Measurements from ENCODE around the gene STK17B.
"Not testable (repeated sequence)": the region's sequence is repeated elsewhere in the genome, so short reads cannot be mapped to it uniquely, and the experiment has no call there.

STK17B gene

GRCh38 chr2:196171248-196171871, at the start of gene STK17B:
Gene STK17B (minus strand): TSS chr2:196171578. CDS start chr2:196163383, 8,195 bp downstream.
- peak; percentile 95 for DNase-seq (ENCODE audit: low read depth)

- no peak for DNase-seq (ENCODE audit: low read depth)
Observed at GRCh38 chr2:196220671-196221070, 49.3 kb upstream of the STK17B start.

GRCh38 chr2:196219671-196220070, 48.3 kb upstream of the STK17B start:
- DNase-seq (ENCODE audit: low read depth): no peak

GRCh38 chr2:196218106-196218505, 46.7 kb upstream of the STK17B start:
- DNase-seq (ENCODE audit: low read depth): no peak

GRCh38 chr2:196217116-196217515, 45.7 kb upstream of the STK17B start:
- no peak for DNase-seq (ENCODE audit: low read depth)

- DNase-seq (ENCODE audit: low read depth): no peak
Observed at GRCh38 chr2:196215376-196215775, 44.0 kb upstream of the STK17B start.

- no peak for DNase-seq (ENCODE audit: low read depth)
Observed at GRCh38 chr2:196214156-196214555, 42.8 kb upstream of the STK17B start.

GRCh38 chr2:196213252-196213980, 42.0 kb upstream of the STK17B start:
- DNase-seq (ENCODE audit: low read depth): no peak

GRCh38 chr2:196208915-196209314, 37.5 kb upstream of the STK17B start:
- DNase-seq (ENCODE audit: low read depth): no peak

- DNase-seq (ENCODE audit: low read depth): no peak
Observed at GRCh38 chr2:196206804-196207203, 35.4 kb upstream of the STK17B start.

GRCh38 chr2:196205881-196206435, 34.6 kb upstream of the STK17B start:
- no peak for DNase-seq (ENCODE audit: low read depth)

- no peak for DNase-seq (ENCODE audit: low read depth)
Observed at GRCh38 chr2:196205011-196205766, 33.8 kb upstream of the STK17B start.

- DNase-seq (ENCODE audit: low read depth): no peak
Observed at GRCh38 chr2:196201229-196202009, 30.0 kb upstream of the STK17B start.

GRCh38 chr2:196200557-196200956, 29.2 kb upstream of the STK17B start:
- no peak for DNase-seq (ENCODE audit: low read depth)

- DNase-seq (ENCODE audit: low read depth): no peak
Observed at GRCh38 chr2:196195758-196196157, 24.4 kb upstream of the STK17B start.

- DNase-seq (ENCODE audit: low read depth): no peak
Observed at GRCh38 chr2:196195302-196195701, 23.9 kb upstream of the STK17B start.

GRCh38 chr2:196191541-196191940, 20.2 kb upstream of the STK17B start:
- no peak for DNase-seq (ENCODE audit: low read depth)

GRCh38 chr2:196187898-196188458, 16.6 kb upstream of the STK17B start:
- no peak for DNase-seq (ENCODE audit: low read depth)

- DNase-seq (ENCODE audit: low read depth): not testable (repeated sequence)
Observed at GRCh38 chr2:196187175-196187700, 15.9 kb upstream of the STK17B start.

GRCh38 chr2:196186266-196186980, 15.0 kb upstream of the STK17B start:
- no peak for DNase-seq (ENCODE audit: low read depth)

- DNase-seq (ENCODE audit: low read depth): no peak
Observed at GRCh38 chr2:196184921-196185320, 13.5 kb upstream of the STK17B start.
